WTC11 (cell line): ENCODE measurements around the gene TSSK2. TPM values are rescaled to one million over a fixed set of nuclear protein-coding genes. Genes with fewer than 3 reads are reported as not detected.

Experiments
- AR ChIP-seq: fragments of 250-450 bp; sonication (Bioruptor Pico); IDR thresholded peaks from 2 replicates; pipeline ENCODE4 v1.9.0; 2021; ENCODE audit warnings: mild to moderate bottlenecking
- ARID4B ChIP-seq: sonication (generic); formaldehyde crosslinking; IDR thresholded peaks from 2 replicates; pipeline ENCODE4 v1.8.0; 2023; ENCODE audit warnings: missing genetic modification reagents, mild to moderate bottlenecking, borderline replicate concordance
- ATF2 ChIP-seq: sonication (generic); formaldehyde crosslinking; IDR thresholded peaks from 2 replicates; pipeline ENCODE4 v1.8.1; 2022; ENCODE audit warnings: low read depth, missing genetic modification reagents, borderline replicate concordance
- CREB1 ChIP-seq: sonication (generic); formaldehyde crosslinking; IDR thresholded peaks from 2 replicates; pipeline ENCODE4 v1.8.0; 2023; ENCODE audit warnings: mild to moderate bottlenecking, missing genetic modification reagents
- ERG ChIP-seq: fragments of 250-450 bp; sonication (Bioruptor Pico); IDR thresholded peaks from 2 replicates; pipeline ENCODE4 v1.8.0; 2021; ENCODE audit warnings: mild to moderate bottlenecking
- ETV6 ChIP-seq: sonication (generic); formaldehyde crosslinking; IDR thresholded peaks from 2 replicates; pipeline ENCODE4 v1.8.1; 2022; ENCODE audit warnings: mild to moderate bottlenecking, missing genetic modification reagents
- FOXK1 ChIP-seq: sonication (generic); formaldehyde crosslinking; IDR thresholded peaks from 2 replicates; pipeline ENCODE4 v1.8.0; 2022; ENCODE audit warnings: mild to moderate bottlenecking, moderate library complexity, missing genetic modification reagents
- MXD4 ChIP-seq: fragments of 250-450 bp; sonication (Bioruptor Pico); IDR thresholded peaks from 2 replicates; pipeline ENCODE4 v1.8.0; 2021; ENCODE audit warnings: mild to moderate bottlenecking, moderate library complexity, borderline replicate concordance
- MYBL2 ChIP-seq: sonication (generic); formaldehyde crosslinking; IDR thresholded peaks from 2 replicates; pipeline ENCODE4 v1.8.1; 2023; ENCODE audit warnings: mild to moderate bottlenecking, moderate library complexity, missing genetic modification reagents
- NFATC4 ChIP-seq: fragments of 250-450 bp; sonication (Bioruptor Pico); IDR thresholded peaks from 2 replicates; pipeline ENCODE4 v1.9.0; 2021; ENCODE audit warnings: mild to moderate bottlenecking
- NR2C2 ChIP-seq: sonication (generic); formaldehyde crosslinking; IDR thresholded peaks from 2 replicates; pipeline ENCODE4 v1.8.0; 2022; ENCODE audit warnings: mild to moderate bottlenecking, missing genetic modification reagents
- RORB ChIP-seq: fragments of 250-450 bp; sonication (Bioruptor Pico); IDR thresholded peaks from 2 replicates; pipeline ENCODE4 v1.9.0; 2021; ENCODE audit warnings: mild to moderate bottlenecking
- TCF7 ChIP-seq: sonication (generic); formaldehyde crosslinking; IDR thresholded peaks from 2 replicates; pipeline ENCODE4 v1.8.0; 2022; ENCODE audit warnings: mild to moderate bottlenecking, low read depth, missing genetic modification reagents, moderate library complexity
- ZBTB21 ChIP-seq: sonication (generic); formaldehyde crosslinking; IDR thresholded peaks from 2 replicates; pipeline ENCODE4 v1.8.1; 2023; ENCODE audit warnings: mild to moderate bottlenecking, missing genetic modification reagents, borderline replicate concordance
- ZNF232 ChIP-seq: sonication (generic); formaldehyde crosslinking; IDR thresholded peaks from 2 replicates; pipeline ENCODE4 v1.8.0; 2022; ENCODE audit warnings: mild to moderate bottlenecking, missing genetic modification reagents
- ZNF317 ChIP-seq: sonication (generic); formaldehyde crosslinking; IDR thresholded peaks from 2 replicates; pipeline ENCODE4 v1.8.1; 2023; ENCODE audit warnings: low read depth, mild to moderate bottlenecking, moderate library complexity, missing genetic modification reagents, borderline replicate concordance
- total RNA-seq: library from RNA; stranded (reverse); gene quantifications from 3 replicates; pipeline ENCODE4 v1.2.3, GENCODE V29; 2021
- TF ChIP-seq, protein P1 (sequence below): sonication (generic); formaldehyde crosslinking; IDR thresholded peaks from 2 replicates; pipeline ENCODE4 v1.8.1; 2023; ENCODE audit warnings: mild to moderate bottlenecking, missing genetic modification reagents
- TF ChIP-seq, protein P2 (sequence below): fragments of 250-450 bp; sonication (Bioruptor Pico); IDR thresholded peaks from 2 replicates; pipeline ENCODE4 v1.9.0; 2021; ENCODE audit warnings: mild to moderate bottlenecking, borderline replicate concordance
- TF ChIP-seq, protein P3 (sequence below): sonication (generic); formaldehyde crosslinking; IDR thresholded peaks from 2 replicates; pipeline ENCODE4 v1.8.0; 2022; ENCODE audit warnings: mild to moderate bottlenecking, missing genetic modification reagents

TSSK2 gene
- total RNA-seq, 1 experiment from 2014 or later: not detected

- TF ChIP-seq ERG (CRISPR knock-in tag) (no peak), ZNF317 (CRISPR knock-in tag) (no peak; the same call in 1 of the 2 replicates), RORB (CRISPR knock-in tag) (no peak), TCF7 (CRISPR knock-in tag) (no peak), NFATC4 (CRISPR knock-in tag) (no peak), MXD4 (CRISPR knock-in tag) (no peak), ARID4B (no peak; the same call in 1 of the 2 replicates), ZNF232 (CRISPR knock-in tag) (no peak), FOXK1 (CRISPR knock-in tag) (0 out of 2 replicates have a peak, but pooled peaks have one; percentile 16), NR2C2 (CRISPR knock-in tag) (no peak), ATF2 (CRISPR knock-in tag) (no peak), MYBL2 (CRISPR knock-in tag) (no peak), ZBTB21 (no peak), ETV6 (CRISPR knock-in tag) (no peak), CREB1 (no peak), AR (CRISPR knock-in tag) (no peak)
- TF ChIP-seq, protein P1, sequence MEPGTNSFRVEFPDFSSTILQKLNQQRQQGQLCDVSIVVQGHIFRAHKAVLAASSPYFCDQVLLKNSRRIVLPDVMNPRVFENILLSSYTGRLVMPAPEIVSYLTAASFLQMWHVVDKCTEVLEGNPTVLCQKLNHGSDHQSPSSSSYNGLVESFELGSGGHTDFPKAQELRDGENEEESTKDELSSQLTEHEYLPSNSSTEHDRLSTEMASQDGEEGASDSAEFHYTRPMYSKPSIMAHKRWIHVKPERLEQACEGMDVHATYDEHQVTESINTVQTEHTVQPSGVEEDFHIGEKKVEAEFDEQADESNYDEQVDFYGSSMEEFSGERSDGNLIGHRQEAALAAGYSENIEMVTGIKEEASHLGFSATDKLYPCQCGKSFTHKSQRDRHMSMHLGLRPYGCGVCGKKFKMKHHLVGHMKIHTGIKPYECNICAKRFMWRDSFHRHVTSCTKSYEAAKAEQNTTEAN (CRISPR knock-in tag): no peak
- TF ChIP-seq, protein P2, sequence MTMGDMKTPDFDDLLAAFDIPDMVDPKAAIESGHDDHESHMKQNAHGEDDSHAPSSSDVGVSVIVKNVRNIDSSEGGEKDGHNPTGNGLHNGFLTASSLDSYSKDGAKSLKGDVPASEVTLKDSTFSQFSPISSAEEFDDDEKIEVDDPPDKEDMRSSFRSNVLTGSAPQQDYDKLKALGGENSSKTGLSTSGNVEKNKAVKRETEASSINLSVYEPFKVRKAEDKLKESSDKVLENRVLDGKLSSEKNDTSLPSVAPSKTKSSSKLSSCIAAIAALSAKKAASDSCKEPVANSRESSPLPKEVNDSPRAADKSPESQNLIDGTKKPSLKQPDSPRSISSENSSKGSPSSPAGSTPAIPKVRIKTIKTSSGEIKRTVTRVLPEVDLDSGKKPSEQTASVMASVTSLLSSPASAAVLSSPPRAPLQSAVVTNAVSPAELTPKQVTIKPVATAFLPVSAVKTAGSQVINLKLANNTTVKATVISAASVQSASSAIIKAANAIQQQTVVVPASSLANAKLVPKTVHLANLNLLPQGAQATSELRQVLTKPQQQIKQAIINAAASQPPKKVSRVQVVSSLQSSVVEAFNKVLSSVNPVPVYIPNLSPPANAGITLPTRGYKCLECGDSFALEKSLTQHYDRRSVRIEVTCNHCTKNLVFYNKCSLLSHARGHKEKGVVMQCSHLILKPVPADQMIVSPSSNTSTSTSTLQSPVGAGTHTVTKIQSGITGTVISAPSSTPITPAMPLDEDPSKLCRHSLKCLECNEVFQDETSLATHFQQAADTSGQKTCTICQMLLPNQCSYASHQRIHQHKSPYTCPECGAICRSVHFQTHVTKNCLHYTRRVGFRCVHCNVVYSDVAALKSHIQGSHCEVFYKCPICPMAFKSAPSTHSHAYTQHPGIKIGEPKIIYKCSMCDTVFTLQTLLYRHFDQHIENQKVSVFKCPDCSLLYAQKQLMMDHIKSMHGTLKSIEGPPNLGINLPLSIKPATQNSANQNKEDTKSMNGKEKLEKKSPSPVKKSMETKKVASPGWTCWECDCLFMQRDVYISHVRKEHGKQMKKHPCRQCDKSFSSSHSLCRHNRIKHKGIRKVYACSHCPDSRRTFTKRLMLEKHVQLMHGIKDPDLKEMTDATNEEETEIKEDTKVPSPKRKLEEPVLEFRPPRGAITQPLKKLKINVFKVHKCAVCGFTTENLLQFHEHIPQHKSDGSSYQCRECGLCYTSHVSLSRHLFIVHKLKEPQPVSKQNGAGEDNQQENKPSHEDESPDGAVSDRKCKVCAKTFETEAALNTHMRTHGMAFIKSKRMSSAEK (CRISPR knock-in tag): no peak
- TF ChIP-seq, protein P3, sequence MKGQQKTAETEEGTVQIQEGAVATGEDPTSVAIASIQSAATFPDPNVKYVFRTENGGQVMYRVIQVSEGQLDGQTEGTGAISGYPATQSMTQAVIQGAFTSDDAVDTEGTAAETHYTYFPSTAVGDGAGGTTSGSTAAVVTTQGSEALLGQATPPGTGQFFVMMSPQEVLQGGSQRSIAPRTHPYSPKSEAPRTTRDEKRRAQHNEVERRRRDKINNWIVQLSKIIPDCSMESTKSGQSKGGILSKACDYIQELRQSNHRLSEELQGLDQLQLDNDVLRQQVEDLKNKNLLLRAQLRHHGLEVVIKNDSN (CRISPR knock-in tag): no peak
Measured at GRCh38 chr22:19178065-19178656, 47.1 kb downstream of the TSSK2 start (continued).
